Activated CD8-positive, alpha-beta memory T cell treated with anti-CD3 and anti-CD28 coated beads for 36 hours (primary cell): ENCODE data around the gene DIP2C. TPM values are rescaled to one million over a fixed set of nuclear protein-coding genes. Genes with fewer than 3 reads are reported as not detected.
"Not testable (repeated sequence)": the region's sequence is repeated elsewhere in the genome, so short reads cannot be mapped to it uniquely, and the experiment has no call there.

Experiments used
- CTCF ChIA-PET: fragments of 350-600 bp; sonication (Branson Sonifier 250); formaldehyde crosslinking; loops from one replicate; lab custom pipeline; 2021; ENCODE audit warnings: antibody characterized with exemption; lab: Charles Lee
- POLR2A ChIA-PET: fragments of 350-600 bp; sonication (Branson Sonifier 250); formaldehyde crosslinking; loops from one replicate; lab custom pipeline; 2021; ENCODE audit warnings: antibody characterized with exemption; lab: Charles Lee
- total RNA-seq, 2 experiments: library from RNA; stranded (reverse); gene quantifications; one replicate each; pipeline ENCODE4 v1.2.3, GENCODE V29; 2021

Gene DIP2C
- total RNA-seq, 2 experiments from 2014 or later = 0.08 TPM

DNA sequence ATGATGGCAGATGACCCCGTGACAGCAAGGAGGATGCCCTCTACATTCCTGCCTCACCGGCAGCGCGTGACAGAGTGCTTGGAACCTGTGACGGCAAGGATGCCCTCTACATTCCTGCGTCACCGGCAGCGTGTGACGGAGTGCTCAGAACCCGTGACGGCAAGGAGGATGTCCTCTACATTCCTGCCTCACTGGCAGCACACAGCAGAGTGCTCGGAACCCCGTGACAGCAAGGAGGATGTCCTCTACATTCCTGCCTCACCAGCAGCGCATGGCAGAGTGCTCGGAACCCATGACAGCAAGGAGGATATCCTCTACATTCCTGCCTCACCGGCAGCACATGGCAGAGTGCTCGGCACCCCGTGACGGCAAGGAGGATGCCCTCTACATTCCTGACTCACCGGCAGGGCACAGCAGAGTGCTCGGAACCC is 231.0 kb downstream of the DIP2C start:
- ChIA-PET CTCF (no interaction called here), POLR2A (no interaction called here)

GRCh38 chr10:456486-456885 is 233.0 kb downstream of the DIP2C start:
- ChIA-PET POLR2A (no interaction called here), CTCF (no interaction called here)

DNA sequence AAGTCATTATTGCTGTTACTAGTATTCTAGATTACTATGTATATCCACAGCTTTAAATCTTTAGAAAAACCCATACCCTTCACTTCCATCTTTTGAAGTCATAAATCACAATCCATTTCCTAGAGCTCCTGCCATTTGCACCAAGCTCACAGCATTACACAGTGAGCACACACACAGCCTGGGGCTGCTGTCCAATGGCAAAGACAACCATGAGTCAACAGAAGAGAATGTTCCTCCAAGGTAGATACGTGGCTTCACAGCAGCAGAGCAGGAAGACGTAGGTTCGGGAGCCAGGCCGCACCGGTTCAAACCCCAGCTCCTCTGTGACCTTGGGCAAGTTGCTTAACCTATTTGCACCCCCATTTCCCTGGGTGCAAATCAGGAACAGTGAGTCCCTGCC is 234.6 kb downstream of the DIP2C start:
- POLR2A ChIA-PET = no interaction called here
- CTCF ChIA-PET = no interaction called here

DNA sequence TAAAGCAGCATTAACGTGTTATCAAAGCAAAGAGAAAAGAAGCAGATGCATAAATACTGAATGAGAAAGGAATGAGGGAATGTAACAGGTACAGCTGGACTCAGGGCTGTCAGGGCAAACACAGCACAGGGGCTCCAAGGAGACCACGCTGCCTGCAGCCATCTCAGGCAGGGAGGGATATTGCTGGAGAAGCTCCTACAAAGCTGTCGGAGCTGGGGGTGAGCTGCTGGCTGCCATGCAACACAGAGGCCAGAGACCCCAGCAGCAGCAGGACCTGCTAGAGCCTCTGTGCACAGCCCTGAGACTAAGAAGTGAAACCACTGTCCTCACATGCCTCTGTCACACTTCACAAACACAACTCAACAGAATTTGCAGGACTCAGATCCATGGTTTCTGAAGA is 235.8 kb downstream of the DIP2C start:
- POLR2A ChIA-PET = no interaction called here
- CTCF ChIA-PET = no interaction called here

DNA sequence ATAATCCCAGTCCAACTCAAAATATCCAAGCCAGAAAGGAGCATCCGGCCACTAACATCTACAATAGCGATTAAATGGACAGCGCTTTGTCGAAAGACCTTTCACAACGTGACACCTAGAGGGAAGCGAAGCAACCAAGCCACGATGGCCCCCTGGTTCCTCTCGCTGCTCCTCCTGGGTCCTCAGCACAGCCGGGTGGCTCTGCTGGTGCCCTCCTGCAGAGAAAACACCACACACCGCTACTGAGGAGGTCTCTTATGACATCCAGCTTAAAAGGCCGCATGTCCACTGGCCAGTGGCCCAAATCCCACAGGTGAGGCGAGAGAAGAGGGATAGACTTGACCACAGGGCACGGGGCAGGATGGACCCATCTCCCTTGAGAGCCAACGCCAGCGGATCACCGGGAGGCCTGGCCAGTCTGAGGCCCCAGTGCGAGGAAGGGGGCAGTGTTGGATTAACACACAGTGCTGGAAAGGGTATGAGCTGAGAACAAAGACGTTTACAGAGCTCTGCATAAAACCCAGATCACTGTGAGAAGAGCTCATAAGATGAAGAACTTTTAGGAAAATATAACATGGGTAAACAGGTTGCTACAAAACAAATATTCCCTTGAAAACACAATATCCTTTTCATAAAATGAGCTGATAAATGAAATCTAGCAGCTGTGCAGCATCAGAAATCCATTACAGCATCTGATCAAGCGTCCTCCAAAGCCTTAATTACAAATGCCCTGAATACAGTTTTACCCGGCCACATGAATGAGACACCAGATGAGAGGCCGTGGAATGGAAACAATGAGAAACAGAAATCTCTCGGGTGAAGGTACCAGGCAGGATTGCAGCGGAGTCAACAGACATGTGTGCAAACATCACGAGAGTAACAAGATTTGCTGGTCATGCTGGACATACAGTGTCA is 236.7 kb downstream of the DIP2C start:
- CTCF ChIA-PET = no interaction called here
- POLR2A ChIA-PET = no interaction called here

DNA sequence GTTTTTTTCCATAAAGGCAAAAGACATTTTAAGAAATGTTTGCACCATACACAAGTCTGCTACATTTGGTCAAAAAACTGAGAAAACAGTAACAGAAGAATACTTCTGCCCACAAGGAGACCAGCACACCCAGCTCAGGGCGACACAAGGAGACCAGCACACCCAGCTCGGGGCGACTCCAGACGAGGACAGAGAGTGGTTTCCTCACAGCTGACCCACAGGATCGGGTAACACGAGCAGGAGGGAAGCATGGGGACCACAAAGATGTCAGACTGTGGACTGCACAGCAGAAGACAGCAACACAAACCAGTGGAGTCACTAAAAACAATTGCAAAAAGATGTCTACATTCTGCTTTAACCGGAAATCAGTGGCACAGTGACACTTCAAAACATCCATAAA is 237.6 kb downstream of the DIP2C start:
- ChIA-PET CTCF (no interaction called here), POLR2A (no interaction called here)

DNA sequence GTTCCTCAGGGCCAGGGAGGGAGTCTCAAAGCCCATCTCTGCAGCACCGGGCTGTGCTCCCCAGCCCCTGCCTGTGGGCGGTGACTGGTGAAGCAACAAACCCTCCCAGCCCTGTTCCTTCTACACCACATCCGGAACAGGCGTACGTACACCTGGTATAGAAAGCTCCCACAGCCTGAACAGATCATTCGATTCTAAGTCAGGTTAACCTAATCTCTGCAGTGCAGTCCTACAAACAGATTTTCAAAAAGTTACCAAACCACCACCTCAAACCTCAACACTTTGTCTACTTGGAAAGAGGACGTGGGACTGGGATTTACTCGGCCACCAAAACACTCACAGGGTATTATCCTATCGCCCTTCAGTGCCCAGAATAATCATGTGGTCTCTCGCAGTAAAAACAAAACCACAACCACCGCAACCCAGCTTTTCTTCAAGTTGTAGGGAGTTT is 238.4 kb downstream of the DIP2C start:
- ChIA-PET CTCF (no interaction called here), POLR2A (no interaction called here)

- CTCF ChIA-PET = no interaction called here
Measured at GRCh38 chr10:450463-450862, 239.0 kb downstream of the DIP2C start.

DNA sequence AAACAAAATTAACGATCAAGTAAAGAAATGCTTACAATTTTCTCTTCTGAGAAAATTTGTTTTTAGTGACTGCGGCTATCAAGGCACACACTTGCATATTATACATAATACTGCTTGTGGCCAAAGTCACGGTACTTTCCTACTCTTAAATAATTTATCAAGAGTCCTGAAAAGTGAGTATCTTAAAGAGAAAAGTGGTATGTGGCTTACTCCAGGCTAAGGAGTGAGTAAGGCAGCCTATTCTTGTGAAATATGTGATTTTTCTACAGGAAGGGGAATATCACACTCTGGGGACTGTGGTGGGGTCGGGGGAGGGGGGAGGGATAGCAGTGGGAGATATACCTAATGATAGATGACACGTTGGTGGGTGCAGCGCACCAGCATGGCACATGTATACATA is 240.1 kb downstream of the DIP2C start:
- POLR2A ChIA-PET = interaction anchor here (0.6 kb wide), 1 partner anchor 46 kb away, joined by 4 read pairs; no protein-coding TSS in a partner anchor

More at GRCh38 chr10:450463-450862, 239.0 kb downstream of the DIP2C start:
- POLR2A ChIA-PET = no interaction called here

GRCh38 chr10:443459-443858 is 246.0 kb downstream of the DIP2C start:
- POLR2A ChIA-PET = no interaction called here
- CTCF ChIA-PET = no interaction called here

More for the DNA sequence above, 240.1 kb downstream of the DIP2C start:
- CTCF ChIA-PET = not testable (repeated sequence)

- ChIA-PET CTCF (no interaction called here), POLR2A (no interaction called here)
Measured at GRCh38 chr10:442209-442608, 247.3 kb downstream of the DIP2C start.

- POLR2A ChIA-PET = no interaction called here
Measured at GRCh38 chr10:441659-442058, 247.8 kb downstream of the DIP2C start.

DNA sequence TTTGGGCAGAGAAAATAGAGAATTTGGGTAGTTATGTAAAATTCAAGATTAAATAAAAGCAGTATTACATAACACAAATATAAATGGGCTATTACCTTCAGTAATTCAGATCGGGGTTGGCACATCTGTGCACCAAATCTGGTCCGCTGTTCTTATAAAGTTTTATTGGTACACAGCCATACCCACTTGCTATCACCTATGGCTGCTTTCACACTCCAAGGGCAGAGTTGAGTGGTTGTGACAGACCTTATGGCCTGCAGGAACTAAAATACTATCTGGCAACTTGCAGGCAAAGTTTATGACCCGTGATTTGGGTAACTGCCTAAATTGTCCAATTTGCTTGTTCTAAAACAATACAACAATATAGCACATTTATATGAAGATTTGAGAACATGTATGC is 249.3 kb downstream of the DIP2C start:
- ChIA-PET POLR2A (no interaction called here), CTCF (no interaction called here)

More at GRCh38 chr10:441659-442058, 247.8 kb downstream of the DIP2C start:
- CTCF ChIA-PET = no interaction called here

DNA sequence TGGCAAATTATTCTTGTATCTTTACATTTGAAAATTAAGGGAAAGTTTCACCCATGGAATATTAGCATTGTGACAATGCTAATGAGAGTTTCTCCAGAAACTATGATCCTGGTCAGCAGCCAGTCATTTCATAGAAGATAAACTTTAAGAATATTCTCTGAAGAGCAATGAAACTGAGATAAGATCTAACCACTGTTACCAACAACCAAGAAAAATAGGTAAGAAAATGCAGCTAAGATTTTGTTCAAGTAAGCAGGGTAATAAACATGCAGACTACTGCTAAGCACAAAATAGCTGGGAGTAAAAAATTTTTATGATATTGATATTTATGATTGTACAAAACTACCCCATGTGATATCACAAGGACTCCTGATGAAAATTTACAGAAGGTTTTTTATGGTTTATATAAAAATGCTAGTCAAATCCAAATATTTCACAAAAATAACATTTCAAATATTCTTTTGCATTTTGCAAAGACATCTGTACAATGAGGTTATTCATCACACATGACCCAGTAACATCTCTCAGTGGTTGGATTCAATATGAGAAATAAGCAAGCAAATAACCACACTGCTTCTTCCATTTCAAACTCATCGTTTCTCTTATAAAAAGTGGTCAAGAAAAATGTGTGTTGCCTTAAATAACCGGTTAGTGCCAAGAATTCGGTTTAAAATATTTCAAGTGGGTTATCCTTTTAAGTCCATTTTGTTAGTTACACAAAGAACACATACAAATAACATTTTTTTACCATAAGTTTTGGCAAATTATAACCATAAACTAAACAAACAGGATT is 251.6 kb downstream of the DIP2C start:
- POLR2A ChIA-PET = no interaction called here
- CTCF ChIA-PET = no interaction called here

DNA sequence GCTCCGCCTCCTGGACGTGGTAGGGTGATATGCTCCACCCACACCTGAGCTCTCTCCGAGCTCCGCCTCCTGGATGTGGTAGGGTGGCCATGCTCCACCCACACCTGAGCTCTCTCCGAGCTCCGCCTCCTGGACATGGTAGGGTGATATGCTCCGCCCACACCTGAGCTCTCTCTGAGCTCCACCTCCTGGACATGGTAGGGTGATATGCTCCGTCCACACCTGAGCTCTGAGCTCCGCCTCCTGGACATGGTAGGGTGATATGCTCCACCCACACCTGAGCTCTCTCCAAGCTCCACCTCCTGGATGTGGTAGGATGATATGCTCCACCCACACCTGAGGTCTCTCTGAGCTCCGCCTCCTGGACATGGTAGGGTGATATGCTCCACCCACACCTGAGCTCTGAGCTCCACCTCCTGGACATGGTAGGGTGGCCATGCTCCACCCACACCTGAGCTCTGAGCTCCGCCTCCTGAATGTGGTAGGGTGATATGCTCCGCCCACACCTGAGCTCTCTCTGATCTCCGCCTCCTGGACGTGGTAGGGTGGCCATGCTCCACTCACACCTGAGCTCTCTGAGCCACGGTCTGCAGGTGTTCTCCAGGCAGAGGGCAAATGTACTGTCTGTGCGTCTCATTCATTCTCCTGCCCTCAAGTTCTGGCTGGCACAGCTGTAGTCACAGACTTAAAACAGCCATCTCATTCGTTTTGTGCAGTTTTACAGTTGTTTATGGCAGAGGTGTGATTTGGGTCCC is 252.4 kb downstream of the DIP2C start:
- CTCF ChIA-PET = no interaction called here
- POLR2A ChIA-PET = no interaction called here

GRCh38 chr10:436013-436697 is 253.3 kb downstream of the DIP2C start:
- ChIA-PET CTCF (no interaction called here), POLR2A (no interaction called here)

DNA sequence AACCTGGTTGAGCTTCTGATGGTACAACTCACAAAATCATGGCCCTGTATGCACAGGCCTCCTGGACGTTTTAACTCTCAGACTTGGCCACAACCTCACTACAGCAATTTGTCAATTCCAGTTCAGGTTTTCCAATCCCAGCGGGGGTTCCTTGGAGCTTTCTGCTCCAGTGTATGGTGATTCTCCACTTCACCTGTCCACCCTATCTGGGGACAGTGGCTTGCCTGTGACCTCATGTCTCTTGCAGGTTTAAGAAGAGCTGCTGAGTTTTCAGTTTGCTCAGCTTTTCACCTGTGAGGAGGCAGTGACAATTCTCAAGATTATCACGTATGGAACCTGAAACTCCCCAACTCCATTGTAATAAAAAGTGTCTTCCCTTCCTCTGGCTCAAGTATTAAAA is 254.1 kb downstream of the DIP2C start:
- ChIA-PET CTCF (no interaction called here), POLR2A (no interaction called here)

- ChIA-PET CTCF (interaction anchor here (0.5 kb wide), 1 partner anchor 15 kb away, joined by 3 read pairs; no protein-coding TSS in a partner anchor), POLR2A (no interaction called here)
Measured at GRCh38 chr10:429696-430095, 259.8 kb downstream of the DIP2C start.
